HG03066 (cell line): ENCODE results near the gene GGACT.
"Not testable (repeated sequence)": the region's sequence is repeated elsewhere in the genome, so short reads cannot be mapped to it uniquely, and the experiment has no call there.

ENCODE experiments used
- ATAC-seq: cut with Tn5 transposase; IDR thresholded peaks from one replicate; pipeline ENCODE4 v1.9.1; 2021; ENCODE audit warnings: low read depth; ENCODE audit not compliant: unreplicated experiment

GGACT gene

DNA sequence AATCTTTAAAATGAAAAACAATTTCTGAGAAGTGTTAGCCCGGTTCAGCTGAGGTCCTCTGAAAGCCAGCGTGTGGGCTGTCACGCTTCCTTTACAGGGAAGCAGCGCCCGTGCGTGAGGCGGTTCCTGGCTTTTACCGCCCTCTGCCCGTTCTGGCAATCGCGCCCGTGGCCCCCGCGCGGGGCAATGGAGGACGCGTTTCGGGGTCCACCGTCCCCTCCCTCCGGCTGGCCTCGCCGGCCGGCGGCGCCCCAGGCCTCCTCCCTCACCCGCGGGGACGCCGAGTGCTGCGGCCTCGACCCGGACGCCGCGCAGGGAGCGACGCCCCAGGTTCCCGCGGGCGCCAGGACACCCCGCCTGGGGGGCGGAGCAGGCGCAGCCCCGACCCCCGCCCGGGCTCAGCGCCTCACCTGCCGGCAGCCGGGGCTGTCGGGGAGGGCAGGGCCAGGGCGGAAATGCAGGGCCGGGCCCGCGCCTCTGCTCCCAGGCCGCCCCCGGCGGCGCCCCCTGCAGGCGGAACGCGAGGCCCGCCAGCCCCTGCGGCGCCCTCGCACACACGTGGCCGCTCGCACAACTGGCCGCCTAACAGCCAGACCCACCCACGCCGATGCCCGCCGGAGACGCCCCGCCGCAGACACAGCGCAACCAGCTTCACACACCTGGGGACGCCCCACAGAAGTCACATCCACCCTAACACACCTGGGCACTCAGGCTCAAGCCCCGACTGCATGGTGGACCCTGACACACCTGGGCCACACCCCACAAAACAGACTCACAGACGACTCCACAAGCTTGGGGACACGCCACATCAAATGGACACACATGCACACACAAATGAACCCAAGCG, at the start of gene GGACT:
GGACT (minus strand) TSS at position 459 of the 847 bp plus-strand sequence. CDS start 56,198 bp downstream, outside the sequence.
- ATAC-seq: peak; percentile 90

DNA sequence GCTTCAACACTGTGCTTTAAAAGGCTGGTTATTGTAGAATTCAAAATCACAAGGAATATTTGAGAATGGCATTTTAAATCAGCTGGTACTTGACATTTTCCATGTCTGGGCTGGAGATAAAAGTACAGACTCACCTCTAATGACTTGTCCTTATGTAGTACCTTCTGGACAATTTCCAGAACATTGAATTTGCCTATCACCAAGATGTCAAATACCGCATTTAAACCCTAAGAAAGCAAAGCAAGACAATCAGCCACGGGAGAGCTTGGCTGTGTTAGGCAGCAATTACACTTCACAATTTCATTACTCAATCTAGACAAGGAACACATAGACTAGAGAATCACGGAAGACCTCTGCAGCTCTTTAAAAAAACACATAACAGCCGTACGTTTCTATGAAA, 49.2 kb upstream of the GGACT start:
- no peak for ATAC-seq

DNA sequence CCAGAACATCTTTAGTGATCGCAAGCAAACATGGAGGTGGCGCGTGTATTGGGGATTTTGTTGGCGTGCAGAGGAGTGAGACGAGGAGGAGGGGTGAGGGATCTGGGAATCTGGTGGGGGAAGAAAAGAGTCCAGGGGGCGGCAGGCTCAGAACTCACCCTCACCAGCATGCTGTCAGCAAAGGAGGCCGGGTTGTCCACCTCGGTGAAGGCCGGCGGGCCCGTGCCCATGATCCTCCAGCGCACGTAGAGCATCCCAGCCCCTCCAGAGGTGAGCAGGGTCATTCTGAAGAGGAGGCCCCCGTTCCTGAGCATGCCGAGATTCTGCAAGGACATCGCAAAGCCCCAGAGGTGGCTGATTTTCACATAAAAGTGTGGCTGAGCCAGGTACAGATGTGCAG, 48.8 kb upstream of the GGACT start:
- no peak for ATAC-seq

DNA sequence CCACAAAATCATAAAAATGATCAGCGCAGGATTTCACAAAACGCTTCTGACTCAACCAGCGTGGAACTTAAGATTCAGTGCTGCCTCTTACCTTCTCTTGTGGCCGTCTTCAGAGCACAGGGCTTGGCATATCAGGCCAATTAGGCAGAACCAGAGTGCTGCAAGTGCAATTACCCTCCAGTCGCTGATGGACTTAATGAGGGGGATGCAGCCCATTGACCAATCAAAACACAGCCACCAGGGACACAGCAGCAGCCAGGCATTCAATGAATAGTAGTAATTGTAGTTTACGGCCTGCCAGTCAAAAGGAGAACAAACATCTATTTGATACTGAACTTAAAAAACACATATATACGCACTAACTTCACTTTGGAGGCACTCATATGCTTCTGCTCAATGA, 47.9 kb upstream of the GGACT start:
- no peak for ATAC-seq

DNA sequence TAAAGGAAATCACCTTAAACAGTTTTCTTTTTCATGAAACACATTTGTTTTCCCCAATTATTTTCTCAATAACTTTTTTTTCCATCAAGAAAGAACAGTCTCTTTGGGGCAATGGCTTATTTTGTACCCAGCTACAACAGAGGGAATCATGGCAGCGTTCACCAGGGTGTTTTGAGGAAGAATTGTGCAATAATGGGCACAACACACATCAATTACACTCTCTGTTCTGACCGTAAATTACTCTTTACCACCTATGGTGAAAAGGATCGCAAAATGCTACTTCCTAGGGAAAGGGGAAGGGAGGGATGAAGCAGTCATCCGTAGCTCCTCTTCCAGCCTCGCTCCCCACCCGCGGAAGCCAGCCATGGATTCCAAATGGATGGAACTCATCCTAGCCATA, 47.4 kb upstream of the GGACT start:
- no peak for ATAC-seq

DNA sequence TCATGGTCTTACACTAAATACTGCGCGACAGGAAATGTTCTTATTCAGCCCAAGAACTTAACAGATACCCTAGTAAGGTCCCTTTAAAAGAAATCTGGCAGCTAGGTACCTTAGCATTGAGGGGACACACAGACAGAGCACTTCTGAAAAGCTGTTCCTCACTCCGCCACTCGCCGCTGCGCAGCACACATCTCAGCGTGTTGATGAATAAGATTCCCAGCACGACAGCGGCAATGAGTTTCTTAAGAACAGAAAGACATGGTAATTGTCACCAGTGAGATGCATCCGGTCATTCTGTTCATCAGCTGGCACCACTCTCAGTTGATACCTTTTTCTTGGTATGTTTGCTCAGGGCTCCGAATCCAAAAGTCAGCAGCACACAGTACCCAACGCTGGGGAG, 46.1 kb upstream of the GGACT start:
- ATAC-seq: no peak

DNA sequence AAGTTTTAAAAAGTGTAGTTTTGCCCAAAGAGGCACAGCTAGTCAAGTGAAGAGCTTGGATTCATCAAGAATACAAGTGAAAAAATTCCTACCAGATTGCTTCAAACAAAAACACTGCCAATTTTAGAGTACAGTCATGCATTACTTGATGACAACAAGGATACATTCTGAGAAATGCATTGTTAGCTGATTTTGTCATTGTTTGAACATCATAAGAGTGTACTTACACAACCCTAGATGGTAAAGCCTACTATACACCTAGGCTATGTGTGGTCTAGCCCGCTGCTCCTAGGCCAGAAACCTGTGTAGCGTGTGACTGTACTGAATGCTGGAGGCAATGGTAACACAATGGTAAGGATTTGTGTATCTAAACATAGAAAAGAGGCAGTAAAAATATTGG, 44.9 kb upstream of the GGACT start:
- ATAC-seq: no peak

DNA sequence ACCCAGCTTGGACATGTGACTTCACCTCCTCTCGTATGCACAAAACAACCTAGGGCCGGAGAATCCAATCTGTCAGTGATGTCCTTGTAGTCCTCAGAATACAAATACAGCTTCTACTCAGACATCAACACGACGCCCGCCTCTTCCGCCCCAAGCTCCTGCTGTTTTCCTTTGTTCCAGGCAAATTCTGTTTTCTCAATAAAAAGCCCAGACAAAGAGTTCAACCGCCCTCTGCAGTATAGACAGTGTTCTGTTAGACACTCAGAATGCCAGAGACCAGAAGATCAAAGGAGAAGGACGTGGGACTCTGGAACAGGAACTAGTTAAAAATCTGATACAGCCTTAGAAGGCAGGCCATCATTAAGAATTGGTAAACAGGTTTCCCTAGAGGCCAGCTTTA, 42.0 kb upstream of the GGACT start:
- no peak for ATAC-seq

DNA sequence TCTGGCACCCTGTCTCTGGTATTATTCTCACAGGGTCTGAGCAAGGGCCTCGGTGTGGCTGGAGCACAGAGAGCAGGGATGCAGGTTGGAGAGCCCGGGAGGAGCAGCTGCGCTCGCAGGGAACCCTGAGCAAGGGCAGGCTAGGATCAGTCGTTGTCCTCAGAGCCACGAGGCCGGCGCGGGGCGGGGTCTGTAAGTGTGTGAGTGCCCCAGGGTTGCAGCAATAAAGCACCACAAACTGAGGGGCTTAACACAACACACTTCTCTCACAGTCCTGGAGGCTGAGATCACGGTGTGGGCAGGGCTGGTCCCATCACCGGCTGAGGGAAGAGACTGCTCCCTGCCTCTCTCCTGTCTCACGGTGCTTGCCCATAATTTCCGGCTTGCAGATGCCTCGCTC, 38.5 kb upstream of the GGACT start:
- no peak for ATAC-seq

DNA sequence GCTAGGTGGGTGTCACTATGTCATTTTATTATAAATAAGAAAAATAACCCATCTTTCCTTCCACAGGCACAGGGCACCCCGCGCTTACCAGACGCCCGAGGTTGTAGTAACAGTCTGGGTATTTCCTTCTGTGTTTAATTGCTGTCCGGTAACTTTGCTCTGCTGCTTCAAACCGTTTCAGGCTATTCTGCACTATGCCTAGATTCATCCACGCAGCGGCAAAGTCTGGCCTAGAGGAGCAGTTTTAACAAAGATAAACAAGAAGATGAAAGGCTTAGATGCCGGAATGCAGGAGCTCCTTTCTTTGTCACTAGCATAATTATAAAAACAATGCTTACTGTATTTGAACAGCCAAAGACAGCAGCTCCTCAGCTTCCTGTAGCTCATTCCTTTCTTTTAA, 36.9 kb upstream of the GGACT start:
- ATAC-seq: no peak

DNA sequence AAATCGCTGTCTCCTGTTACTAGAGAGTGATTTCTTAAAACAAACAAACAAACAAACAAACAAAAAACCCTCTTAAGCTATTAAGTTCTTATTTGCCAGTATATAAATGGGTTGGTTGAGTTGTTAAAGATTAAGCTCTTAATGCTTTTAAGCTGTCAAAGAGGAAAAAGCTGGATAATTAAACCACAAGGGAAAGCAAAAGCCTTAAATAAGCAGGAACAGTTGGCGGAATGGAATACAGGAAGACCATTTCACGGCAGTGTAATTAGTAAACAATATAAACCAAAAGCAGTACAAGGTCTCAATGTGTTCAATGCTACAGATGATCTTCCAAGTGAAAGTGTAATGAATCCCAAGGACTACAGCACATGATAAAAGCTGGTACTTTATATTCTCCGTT, 32.2 kb upstream of the GGACT start:
- ATAC-seq: no peak

DNA sequence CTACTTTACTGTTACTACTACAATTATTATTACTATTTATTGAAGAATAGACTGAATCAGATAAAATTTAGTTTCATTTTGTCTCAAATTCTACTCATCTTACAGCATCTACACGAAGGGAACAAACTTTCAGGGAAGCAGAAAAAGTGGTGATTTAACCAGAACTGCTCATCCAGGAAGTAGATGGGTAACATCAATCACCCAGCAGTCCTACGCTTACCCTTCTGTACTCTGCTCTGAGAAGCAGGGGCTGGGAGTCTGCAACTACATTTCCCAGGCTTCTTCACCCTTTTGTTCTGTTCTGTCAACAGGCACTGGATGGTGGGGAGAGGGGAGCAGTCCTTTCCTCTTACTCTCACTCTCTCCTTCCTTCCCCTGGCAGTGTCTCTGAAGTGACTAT, 31.4 kb upstream of the GGACT start:
- ATAC-seq: no peak

DNA sequence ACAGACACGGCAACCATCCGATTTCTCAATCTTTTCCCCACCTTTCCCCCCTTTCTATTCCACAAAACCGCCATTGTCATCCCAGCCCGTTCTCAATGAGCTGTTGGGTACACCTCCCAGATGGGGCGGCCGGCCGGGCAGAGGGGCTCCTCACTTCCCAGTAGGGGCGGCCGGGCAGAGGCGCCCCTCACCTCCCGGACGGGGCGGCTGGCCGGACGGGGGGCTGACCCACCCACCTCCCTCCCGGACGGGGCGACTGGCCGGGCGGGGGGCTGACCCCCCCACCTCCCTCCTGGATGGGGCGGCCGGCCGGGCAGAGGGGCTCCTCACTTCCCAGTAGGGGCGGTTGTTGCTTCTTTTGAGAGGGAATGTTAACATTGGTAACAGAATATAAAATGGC, 30.3 kb upstream of the GGACT start:
- ATAC-seq: not testable (repeated sequence)

DNA sequence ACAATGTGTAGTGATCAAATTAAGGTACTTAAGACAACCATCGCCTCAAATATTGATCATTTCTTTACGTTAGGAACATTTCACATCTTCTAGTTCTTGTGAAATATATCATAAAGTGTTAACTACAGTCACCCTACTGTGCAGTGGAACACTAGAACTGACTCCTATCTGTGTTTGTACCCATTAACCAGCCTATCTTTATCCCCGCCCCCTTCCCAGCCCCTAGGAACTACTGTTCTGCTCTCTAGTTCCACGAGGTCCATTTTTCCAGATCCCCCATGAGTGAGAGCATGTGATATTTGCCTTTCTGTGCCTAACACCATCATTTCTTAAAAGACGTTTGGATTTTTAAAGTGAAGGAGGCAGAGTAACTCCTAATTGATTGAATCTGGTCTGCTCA, 24.4 kb upstream of the GGACT start:
- no peak for ATAC-seq

DNA sequence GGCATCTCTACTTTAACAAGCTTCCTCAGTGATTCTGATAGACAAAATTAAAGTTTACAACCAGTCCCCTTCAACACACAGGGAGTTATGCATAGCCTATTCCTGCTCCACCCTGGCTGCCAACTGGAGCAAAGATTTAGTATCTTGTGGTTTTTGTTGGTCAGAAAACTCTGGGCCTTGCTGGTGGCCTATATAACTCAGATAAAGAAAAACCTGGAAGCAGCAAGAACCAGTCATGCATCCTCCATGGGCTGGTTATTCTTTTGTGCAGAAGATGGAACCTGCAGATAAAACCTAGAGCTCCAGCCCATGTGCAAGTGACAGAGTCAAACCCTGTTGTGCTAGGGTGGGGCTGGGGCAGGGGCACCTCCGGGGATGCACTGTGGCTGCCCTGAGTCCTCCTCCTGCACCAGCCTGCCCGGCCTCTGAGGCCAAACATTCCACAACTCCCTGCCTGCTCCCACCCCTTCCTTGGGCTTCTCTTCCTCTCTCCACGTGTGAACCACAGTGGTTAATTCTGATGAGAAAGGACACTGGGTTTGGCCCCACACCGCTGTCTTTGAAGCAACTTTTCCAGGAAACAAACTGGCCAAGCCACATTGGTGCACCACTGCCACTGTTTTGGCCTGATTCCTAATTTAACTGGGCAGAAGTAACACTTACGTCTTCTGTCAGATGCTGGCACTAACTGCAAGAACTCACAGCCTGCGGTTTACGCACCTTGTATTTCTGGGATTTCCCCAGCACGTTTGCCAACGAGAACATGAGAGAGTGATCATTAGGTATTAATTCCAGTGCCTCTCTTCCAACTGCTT, 23.3 kb upstream of the GGACT start:
- no peak for ATAC-seq

DNA sequence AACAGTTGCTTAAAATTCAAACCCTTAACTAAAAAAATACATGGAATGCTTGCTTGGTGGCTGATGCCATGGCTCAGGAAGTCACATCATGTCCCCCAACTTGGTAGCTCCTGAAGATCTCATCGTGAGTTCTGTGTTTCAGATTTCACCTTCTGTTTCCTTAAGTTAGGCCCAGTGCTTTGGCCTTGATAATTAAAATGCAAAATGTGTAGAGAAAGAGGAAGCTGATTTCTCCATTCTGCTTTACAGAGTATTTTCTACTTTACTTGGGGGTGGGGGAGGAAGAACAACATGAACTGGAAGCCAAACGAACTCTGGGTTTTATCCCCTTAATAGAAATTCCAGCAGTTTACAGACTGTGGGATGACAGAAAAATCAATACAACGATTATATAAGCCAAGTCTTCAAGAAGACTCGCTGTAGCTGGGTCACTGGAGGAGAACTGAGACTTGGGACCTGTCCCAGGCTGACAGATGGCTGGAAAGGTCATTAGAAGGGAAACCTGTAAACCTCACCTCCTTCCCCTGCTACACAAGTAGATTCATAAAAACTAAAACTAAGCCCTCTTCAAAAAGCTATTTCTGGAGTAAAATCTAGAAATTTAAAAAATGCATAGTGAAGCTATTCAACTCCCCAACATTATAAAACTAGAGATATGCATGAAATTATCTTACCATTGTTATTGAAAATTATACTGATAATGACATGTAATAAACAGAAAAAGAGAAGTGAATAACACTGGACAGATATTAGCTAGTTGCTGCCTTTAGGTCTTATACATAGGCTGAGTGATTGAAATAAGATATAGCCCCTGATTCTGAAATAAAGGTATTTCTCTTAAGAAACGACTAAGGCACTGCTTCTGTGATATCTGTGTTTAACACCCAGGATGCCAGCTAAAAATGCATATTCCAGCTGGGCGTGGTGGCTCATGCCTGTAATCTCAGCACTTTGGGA, 22.1 kb upstream of the GGACT start:
- peak; percentile 19 for ATAC-seq

DNA sequence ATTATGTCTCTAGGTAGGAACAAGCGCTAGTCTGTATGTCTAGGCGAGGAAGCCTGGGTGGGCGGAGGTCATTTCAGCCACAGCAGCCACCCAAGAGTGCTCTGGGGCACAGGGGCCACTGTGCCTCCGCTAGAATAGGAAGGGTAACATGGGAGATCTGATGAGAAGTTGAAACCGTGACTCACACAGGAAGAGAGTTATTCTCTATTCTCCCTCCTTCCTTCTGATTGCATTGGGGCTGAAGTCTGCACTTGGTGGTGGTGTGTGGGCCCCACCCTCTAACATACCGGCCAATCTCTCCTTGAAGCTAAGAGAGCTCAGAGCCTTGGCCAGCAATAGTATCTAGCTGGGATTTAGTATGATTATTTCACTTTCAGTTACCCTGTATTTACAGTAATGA, 20.3 kb upstream of the GGACT start:
- ATAC-seq: peak; percentile 96

DNA sequence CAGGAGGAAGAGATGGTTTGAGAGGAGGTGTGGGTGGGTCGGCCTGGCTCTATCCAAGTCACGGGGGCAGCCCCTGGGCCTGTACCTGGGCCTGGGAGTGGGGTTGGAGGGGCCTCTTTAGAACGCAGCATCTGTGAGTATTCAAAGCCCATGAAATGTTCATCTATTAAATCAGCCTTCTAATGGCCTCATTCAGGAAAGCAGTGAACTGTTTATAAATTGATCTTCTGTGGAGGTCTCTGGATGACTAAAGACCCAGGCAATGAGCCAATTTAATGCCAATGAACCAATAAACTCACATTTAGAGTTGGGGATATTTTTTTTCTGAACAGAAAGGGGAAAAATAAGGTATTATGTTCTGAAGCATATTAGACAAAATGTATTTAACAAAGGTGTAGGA, 19.9 kb upstream of the GGACT start:
- ATAC-seq: no peak

DNA sequence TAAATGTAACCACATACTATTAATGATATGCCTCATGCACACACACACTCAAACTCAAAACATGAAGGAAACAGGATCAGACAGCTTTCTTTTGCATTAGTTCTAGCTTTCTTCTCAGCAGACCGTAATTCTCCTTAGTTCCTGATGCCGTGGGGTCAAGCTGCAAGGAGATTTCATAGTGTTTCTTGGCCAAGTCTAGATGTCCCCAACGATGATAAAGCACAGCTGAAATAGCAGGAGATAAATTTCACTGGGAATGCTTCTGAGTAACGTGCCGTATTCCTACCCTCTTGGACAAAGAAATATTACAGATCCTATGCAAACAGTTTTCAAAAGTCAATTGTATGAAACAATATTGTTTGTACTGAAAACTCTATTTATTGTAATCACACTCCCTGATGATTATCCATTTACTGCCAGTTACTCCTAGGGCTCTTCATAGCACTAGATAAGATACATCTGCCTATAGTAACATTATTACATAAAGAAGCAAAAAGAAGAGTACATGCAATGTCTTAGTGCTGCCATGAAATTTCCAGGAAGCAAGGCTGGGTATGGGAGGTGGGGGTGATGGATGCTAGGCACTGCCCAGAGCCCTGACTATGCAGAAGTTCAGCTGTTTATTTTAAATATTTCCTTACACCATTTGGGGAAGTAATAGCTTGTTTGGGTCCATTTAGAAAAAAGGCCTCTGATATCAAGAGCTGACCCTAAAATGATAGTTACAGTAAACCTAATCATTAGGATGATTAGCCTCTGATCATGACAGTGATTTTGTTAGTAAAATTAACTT, 16.5 kb upstream of the GGACT start:
- no peak for ATAC-seq

DNA sequence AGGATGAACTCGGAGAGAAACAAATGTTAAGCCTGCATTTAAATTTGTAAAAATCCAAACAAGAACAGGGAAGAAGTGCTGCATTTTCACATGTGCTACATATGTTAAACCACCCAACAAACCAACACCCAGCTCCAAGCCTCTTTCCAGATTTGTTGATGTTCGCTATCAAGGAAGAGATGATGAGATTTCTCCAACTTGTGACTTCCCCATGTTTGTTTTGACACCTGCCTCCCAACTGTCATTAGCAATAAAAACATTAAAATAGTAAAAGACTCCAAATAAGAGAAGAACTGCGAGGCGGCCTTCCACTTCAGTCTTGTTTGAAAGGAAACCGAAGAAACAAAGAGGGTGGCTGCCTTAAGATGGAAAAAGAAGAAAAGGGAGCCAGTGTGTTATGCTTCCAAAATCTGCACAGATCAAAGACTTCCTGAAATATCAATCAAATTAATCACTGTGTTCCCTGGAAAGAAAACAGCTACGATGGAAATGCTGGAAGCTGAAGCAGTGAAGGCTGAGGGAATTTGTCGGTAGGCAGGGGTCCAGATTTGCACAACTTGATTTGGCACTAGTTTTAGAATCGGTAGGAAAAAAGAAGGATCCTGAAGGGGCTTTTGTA, 14.0 kb upstream of the GGACT start:
- no peak for ATAC-seq
